ENCODE measurements around the gene FAT1.

DNA sequence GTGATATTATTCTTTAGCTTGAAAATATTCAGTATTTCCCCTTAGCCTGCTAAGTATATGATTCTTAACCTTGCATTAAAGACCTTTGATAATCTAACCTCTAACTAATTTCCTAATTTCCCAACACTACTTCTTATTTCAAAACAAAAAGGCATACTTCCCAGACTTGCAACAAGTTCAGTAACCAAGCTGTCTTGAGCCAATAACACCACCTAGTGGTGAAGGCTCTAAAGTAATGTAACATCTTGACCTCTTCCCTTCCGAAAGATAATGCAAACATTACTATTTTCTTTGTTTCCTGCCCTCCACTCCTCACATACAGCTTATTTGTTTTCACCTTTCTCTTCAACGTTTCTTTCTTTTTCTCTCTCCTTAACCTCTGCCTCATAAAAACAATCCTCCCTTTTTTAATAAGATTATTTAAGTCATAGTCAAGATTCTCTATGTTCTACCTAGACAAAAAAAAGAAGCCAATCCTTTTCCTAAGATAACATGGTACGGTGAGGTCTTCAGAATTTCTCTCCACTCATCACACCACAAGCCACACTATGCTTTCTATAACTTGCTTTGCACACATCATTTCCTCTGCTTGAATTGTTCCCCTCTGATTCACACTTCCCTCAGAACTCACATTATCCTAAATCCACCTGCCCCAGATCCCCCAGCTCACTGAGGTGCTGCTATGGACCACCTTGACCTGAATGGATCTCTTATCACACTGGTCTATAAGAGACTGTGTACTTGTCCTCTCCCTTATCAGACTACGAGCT is 3.5 kb downstream of the FAT1 start:
- TF ChIP-seq, protein P1, sequence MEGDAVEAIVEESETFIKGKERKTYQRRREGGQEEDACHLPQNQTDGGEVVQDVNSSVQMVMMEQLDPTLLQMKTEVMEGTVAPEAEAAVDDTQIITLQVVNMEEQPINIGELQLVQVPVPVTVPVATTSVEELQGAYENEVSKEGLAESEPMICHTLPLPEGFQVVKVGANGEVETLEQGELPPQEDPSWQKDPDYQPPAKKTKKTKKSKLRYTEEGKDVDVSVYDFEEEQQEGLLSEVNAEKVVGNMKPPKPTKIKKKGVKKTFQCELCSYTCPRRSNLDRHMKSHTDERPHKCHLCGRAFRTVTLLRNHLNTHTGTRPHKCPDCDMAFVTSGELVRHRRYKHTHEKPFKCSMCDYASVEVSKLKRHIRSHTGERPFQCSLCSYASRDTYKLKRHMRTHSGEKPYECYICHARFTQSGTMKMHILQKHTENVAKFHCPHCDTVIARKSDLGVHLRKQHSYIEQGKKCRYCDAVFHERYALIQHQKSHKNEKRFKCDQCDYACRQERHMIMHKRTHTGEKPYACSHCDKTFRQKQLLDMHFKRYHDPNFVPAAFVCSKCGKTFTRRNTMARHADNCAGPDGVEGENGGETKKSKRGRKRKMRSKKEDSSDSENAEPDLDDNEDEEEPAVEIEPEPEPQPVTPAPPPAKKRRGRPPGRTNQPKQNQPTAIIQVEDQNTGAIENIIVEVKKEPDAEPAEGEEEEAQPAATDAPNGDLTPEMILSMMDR (IDR thresholded peaks at IDR 0.05), result peak in 5 of 7 experiments; percentile 22 to 41 (median 35)
- TF ChIP-seq POLR2A (IDR thresholded peaks at IDR 0.05), result no peak

Data from body of pancreas (tissue), 4 donors.